ENCODE measurements around the gene UAP1L1.

UAP1L1 gene

GRCh38 chr9:137129456-137130175 is 52.3 kb downstream of the UAP1L1 start:
- DNase-seq (ENCODE audit: low read depth in 2 of 3, low spot score in 2 of 3) = peak; percentile 69 to 84 (median 76)

GRCh38 chr9:137130176-137130755 is 52.9 kb downstream of the UAP1L1 start:
- no peak for DNase-seq (ENCODE audit: low read depth in 2 of 3, low spot score in 2 of 3)

Measured in activated CD8-positive, alpha-beta memory T cell treated with anti-CD3 and anti-CD28 coated beads for 48 hours (primary cell).